Measurements from ENCODE around the gene YAE1.
"Not testable (repeated sequence)": the region's sequence is repeated elsewhere in the genome, so short reads cannot be mapped to it uniquely, and the experiment has no call there.

The YAE1 gene, protein sequence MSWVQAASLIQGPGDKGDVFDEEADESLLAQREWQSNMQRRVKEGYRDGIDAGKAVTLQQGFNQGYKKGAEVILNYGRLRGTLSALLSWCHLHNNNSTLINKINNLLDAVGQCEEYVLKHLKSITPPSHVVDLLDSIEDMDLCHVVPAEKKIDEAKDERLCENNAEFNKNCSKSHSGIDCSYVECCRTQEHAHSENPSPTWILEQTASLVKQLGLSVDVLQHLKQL

DNA sequence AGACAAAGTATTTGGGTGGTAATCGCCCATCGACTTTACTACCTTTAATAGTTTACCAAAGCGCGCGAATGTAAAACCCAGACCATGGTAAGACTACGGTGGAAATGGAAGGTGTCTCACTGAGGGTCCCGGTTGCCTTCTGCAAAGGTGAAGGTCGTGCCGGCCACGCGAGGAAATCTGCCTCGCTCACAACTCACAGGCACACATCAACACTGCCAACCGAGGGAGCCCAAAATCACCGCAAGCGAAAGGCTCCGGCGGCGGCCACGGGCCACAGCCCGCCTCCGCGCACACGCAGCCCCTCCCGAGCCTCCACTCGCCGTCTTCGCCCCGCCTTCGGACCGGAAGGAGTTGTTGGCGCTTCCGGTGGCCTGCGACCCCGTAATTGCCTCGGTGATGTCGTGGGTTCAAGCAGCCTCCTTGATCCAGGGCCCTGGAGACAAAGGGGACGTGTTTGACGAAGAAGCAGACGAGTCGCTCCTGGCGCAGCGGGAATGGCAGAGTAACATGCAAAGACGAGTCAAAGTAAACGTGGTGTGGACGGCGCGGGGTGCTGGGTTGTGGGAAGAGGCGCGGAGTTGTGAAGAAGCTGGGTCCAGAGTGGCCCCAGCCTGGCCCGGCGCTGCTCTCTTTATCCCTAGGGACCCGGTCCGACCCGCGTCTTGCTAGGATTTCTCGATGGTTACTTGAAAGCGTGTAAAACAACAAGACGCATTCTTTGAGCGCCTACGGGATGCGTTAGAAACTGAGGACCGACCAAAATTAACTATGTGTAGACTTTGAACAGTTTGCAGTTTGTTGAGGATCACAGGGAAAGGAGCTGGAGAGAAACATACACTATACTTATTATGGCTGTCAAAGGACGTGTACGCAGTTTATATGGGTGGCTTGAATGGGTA lies at the start of gene YAE1:
TSS of gene YAE1 (plus strand) at position 382 of the 899 bp plus-strand sequence. CDS start at position 397, 15 bp downstream.
- DNase-seq (ENCODE audit: low read depth in 3 of 3) = peak; percentile 58 to 69 (median 68)

DNA sequence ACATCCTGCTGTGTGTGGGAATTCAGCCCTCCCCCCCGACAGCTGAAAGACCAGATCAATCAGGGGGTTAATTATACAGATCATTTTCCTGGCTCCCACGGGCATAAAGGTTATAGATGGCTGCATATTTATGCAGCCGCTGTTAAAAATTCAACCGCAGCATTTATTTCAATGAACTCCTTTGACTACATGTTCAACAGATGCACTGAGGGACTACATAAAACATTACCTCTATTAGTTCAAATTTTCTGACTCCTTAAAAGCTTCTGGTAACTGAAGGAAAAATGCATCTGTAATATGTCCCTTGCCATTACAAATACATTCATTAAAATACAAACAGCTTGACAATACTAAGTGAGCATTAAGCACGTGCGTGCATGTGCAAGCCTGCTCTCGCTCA lies 49.7 kb upstream of the YAE1 start:
- no peak for DNase-seq (ENCODE audit: low read depth in 3 of 3)

DNA sequence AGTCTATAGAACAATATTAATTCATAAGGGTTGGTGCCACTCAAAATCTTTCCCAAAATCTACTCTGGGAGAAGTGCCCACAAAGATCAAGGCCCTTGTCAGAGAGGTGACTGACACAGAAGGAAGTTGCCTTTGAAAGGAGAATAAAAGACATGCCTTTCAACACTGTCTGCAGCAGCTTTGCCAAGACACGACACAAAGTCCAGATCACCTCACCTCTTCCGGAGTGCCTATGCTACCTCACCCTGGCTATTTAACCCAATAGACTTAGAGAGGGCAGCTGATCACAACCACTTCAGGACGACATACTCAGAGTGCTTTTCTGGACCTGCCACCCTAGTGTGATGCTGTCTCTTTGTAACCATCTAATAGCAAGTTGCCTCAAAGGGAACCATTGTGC lies 49.0 kb upstream of the YAE1 start:
- DNase-seq (ENCODE audit: low read depth in 3 of 3) = no peak

DNA sequence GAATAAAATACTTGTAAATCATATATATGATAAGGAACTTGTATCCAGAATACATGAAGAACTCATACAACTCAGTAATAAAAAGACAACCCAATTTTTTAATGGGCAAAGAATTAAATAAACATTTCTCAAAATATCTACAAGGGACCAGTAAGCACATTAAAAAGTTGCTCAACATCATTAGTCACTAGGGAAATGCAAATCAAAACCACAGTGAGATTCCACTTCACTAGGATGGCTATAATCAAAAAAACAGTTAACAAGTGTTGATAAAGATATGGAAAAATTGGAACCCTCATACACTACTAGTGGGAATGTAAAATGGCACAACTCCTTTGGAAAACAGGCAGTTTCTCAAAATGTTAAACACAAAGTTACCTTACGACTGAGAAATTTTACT lies 40.3 kb upstream of the YAE1 start:
- no peak for DNase-seq (ENCODE audit: low read depth in 3 of 3)

DNA sequence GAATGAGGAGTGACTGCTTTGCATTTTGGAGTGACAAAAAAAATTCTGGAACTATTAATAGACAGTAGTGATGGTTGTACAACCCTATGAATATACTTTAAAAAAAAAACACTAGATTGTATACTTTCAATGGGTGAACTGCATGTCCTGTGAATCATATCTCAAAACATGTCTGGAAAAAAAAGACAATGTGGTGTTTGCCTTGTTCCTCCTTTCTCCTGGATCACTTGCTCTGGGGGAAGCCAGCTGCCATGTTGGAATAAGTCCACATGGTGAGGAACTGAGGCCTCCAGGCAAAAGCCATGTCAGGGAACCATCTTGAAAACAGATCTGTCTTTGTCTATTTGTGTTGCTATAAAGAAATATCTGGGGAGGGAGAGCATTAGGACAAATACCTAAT lies 39.5 kb upstream of the YAE1 start:
- no peak for DNase-seq (ENCODE audit: low read depth in 3 of 3)

DNA sequence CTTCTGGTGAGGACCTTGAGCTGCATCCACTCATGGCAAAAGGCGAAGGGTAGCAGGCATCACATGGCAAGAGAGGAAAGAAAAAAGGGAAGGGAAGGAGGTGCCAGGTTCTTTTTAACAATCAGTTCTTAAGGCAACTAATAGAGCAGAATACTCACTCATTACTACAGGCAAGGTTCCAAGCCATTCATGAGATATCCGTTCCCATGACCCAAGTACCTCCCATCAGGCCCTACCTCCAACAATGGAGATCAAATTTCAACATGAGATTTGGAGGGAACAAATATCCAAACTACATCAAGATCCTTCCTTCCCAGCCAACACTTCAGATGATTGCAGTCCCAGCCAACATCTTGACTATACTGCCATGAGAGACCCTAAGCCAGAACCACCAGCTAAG lies 38.9 kb upstream of the YAE1 start:
- DNase-seq (ENCODE audit: low read depth in 3 of 3) = no peak

DNA sequence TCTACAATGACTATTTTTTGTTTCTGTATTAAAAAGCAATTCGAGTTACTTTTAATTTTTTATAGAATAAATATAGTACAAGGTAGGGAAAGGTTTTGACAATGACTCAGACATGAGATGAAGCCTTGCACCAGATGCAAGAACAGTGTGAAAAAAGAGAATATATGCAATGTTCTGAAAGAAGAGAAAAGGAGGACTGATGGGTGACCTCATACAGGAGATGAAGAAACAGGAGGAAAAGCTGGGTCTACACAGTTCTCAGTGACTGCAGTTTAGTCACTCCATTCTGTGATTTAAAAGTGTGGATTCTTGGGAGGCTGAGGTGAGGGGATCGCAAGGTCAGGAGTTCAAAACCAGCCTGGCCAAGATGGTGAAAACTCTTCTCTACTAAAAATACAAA lies 38.3 kb upstream of the YAE1 start:
- no peak for DNase-seq (ENCODE audit: low read depth in 3 of 3)

DNA sequence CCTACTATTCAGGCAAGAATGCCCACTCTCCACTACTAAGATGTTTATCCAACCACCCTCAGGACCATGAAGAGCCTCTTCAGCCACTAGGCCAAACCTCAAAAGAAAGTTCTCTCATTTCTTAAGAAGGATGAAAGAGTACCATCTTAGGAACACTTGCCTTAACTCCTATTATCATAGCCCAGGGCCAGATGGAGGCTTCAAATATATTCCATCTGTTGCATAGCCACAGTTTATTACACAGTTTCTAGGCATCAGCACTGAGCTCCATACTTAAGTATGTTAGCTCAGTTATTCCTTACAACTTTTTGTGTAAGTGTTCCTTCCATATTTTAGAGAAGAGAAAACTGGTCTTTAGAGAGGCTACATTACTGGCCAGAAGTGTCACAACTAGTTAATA lies 37.4 kb upstream of the YAE1 start:
- DNase-seq (ENCODE audit: low read depth in 3 of 3) = no peak

DNA sequence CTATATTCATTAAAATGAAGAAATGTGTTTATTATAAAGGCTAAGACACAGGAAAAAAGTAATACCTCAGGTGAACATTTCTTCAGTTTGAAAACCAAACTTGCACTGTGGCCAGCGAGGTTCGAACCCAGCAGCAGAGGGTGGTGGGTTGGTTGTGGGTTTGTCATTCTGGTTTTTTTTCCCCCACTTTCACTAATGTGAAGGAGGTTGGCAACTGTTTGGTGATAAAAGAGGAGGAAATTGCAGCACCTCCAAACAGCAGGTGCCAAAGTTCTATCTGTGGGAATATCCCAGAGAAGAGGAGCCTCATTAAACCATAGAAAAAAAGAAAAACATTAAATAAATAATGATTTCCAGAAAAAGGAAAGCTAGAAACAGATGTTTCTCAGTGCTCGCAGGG lies 36.6 kb upstream of the YAE1 start:
- no peak for DNase-seq (ENCODE audit: low read depth in 3 of 3)

DNA sequence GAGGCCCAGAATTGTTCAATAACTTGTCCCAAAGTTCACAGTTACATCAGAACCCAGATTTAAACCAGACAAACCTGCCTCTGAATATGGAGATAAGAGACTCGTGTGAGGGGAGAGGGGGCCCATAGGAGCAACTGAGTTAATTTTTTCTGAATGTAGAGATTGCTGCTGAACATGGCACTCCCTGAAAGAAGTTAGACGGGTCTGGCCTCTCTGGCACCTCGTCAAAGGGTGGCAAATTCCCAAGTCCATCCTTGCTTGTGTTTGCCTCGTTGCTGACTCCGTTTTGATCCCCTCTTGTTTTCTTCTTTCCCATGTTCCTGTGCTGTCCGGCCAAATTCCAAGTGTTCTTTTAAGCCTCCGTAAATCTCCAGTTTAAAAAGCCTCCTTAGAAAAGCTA lies 35.2 kb upstream of the YAE1 start:
- DNase-seq (ENCODE audit: low read depth in 3 of 3) = no peak

DNA sequence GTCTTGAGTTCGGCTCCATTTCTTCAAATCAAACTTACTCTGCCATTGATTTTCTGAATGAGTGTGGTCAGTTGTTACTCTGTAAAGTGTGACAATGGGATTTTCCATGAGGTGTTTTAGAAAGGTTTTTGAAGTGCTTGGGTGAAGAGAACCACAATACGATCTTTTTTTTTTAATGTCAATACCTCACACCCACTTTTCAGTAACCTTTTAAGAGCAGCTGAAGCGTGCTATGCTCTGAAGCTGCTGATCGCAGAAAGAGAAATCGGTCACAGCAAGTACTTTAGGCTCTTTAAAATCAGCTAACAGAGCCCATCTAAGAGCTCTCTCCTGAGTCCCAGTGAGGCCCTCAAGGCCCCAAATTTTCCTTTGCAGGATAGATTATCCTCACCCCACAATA lies 34.4 kb upstream of the YAE1 start:
- DNase-seq (ENCODE audit: low read depth in 3 of 3) = no peak

DNA sequence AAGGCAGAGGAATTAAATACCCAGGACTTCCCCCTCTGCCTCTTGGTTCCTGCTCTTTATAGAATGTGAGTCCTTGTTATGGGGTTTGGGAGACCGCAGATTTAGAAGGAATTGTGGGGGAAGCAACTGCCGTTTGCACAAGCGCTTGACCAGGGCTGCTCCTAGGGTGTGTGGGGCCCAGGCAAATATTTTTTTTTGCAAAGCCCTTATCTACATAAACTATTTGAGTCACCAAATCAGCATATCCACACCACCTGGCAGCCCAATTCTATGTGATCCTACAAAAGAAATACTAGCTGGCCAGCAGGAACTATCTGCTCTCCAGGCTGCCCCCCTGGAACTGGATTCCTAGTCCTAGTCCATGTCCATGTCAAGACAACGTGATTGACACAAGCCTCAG lies 33.4 kb upstream of the YAE1 start:
- DNase-seq (ENCODE audit: low read depth in 3 of 3) = no peak

DNA sequence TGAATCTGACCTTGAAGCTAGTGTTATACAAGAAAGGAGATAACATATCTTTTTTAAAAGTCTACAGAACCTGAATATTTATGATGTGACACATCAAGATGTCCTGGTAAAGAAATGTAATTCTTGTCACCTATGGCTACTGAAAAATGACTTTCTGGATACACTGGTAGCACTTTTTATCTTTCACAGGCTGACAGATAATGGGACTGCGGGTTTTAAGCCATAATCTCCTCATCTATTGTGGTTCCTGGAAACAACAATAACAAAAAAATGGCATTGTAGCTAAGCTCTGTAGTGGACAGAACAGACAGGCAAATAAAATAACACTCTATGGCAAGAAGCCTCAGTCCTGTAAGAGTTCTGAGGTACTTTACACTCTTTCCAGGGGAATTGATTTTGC lies 31.6 kb upstream of the YAE1 start:
- DNase-seq (ENCODE audit: low read depth in 3 of 3) = no peak

DNA sequence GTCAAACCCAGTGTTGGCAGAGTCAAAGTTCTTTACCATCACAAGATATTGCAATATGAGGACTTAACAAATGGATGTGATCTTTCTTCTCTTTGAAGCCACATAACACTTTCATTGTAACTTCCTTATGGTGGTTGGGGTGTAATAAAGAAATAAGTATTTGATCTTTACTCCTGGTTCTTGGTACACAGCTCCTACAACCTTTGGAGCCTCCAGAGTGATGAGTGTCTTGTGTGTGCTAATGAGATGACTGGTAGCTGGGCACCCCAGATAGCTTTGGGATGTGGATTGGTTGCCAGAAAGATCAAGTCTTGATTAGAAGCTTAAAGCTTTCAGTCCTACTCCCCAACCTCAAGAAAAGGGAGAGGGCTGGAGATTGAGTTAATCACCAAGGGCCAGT lies 31.1 kb upstream of the YAE1 start:
- no peak for DNase-seq (ENCODE audit: low read depth in 3 of 3)

DNA sequence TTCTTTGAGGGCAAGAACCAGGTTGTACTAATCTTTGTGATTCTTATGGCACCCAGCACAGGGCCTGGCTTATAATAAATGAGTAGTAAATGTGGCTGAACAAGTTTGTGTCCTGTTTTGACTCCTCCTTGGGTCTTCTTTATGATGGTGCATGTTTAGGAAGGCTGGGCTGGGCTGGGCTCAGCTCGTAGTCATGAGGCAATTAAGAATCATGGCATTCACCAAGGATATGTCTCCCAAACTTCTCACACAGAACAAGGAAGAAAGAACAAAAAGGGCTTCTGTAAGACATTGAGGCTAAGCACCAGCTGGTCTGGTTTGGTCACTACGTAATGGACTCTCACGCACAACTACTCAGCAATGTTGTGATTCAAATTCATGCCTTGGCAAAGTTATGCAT lies 30.5 kb upstream of the YAE1 start:
- no peak for DNase-seq (ENCODE audit: low read depth in 3 of 3)

DNA sequence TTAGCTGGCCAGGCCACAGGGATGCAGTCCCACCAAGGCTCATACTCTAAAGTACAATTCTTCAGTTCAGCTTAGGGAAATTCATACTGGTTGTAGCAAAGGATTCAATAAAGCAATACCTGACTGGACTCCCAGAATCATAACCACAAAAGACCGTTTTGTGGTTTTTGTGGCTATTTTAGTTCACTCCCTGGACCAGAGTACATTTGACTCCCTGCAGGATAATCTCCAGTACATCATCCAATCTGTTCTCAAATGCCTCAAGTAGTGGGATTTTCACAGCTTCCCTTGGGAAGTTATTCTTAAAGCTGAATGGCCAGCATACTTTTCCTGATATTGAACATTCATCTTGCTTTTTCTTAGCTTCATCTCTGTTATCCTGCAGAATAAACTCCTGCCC lies 29.3 kb upstream of the YAE1 start:
- no peak for DNase-seq (ENCODE audit: low read depth in 3 of 3)

DNA sequence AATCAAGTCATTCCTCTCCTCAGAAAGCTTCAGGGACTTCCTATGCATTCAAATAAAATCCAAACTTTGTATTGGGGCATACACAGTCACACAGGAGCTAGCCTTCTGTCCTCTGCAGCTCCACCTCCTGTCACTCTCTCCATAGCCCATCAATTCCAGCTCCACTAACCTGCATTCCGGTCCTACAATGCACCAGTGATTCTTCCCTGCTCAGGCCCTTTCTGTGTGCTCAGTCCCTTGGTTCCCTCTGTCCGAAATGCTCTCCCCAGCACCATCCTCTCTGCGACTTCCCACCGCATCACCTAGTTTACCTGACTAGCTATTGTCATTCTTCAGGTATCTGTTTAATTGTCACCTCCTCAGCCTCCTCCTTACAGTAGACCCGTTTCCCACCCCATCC lies 26.4 kb upstream of the YAE1 start:
- DNase-seq (ENCODE audit: low read depth in 3 of 3) = no peak

DNA sequence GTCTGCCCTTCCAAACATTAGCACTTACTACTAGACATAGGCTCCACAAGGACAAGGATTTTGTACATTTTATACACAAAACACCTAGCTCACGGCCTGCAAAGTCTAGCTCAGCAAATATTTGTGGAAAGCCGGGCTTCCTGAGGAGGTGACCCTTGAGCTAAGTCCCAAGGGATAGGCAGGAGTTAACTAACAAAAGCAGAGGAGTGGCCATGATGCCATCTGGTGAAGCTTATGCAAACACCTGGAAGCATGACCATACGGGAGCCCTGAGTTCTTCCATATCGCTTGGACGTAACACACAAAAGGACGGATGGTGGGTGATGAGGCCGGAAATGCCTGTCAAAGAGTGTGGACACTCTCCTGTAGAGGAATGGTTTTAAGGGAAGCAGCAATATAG lies 25.9 kb upstream of the YAE1 start:
- no peak for DNase-seq (ENCODE audit: low read depth in 3 of 3)

DNA sequence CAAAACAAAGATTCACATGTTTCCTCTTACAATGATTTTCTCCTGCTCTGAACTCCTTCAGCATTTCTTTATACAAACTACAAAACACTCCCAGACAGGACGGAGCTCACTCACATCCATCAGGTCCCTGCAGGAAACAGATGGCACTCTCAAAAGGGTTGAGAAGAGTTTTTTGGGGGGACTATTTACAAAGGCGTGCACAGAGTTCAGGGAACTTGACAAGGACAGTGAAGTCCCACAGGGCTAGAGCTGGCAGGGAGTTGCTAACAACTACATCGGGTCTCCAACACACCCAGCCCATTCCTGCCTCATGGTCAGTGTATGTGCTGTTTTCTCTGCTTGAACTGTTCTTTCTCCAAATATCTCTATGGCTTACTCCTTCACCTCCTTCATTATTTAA lies 24.7 kb upstream of the YAE1 start:
- DNase-seq (ENCODE audit: low read depth in 3 of 3) = no peak

DNA sequence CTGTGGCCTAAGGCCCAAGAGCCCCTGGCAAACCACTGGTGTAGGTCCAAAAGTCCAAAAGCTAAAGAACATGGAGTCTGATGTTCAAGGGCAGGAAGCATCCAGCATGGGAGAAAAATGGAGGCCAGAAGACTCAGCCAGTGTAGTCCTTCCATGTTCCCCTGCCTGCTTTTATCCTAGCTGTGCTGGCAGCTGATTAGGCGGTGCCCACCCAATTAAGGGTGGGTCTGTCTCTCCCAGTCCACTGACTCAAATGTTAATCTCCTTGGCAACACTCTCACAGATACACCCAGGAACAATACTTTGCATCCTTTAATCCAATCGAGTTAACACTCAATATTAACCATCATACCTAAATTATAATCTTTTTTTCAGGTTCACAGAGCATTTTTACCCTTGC lies 21.4 kb upstream of the YAE1 start:
- DNase-seq (ENCODE audit: low read depth in 3 of 3) = not testable (repeated sequence)

DNA sequence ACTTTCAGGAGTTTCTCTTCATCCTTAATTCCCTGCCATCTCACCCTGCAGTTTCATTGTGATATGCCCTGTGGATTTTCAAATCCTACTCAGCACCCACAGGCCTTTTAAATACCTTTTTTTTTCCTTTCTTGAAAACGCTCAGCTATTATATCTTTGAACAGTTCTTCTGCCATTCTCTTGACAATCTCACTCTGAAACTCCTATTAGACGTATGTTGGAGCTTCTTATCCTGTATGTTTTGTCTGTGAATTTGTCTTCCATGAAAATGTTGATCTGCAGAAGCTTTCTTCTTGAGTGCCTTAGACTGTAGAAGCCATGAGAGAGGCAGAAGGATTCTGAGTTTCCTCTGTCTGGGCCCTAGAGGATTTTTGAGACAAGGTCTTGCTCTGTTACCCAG lies 18.9 kb upstream of the YAE1 start:
- DNase-seq (ENCODE audit: low read depth in 3 of 3) = no peak

DNA sequence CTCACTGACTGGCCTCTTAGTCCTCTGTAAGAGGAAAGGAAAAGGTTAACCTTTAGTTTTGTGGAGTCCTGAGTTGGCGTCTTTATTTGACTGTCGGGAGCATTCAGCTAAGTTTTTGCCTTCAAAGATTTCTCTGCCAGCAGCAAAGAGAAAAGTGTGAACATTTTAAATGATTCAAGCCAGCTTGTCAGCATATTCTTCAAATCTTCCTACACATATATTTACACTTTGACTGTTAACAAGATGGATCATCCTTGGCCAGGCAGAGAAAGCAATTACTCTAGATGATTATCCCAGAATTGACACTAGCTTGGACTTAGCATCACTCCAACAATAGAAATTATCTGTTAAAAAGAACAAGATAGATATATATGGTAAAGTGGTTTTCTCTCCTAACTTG lies 15.8 kb upstream of the YAE1 start:
- DNase-seq (ENCODE audit: low read depth in 3 of 3) = no peak

DNA sequence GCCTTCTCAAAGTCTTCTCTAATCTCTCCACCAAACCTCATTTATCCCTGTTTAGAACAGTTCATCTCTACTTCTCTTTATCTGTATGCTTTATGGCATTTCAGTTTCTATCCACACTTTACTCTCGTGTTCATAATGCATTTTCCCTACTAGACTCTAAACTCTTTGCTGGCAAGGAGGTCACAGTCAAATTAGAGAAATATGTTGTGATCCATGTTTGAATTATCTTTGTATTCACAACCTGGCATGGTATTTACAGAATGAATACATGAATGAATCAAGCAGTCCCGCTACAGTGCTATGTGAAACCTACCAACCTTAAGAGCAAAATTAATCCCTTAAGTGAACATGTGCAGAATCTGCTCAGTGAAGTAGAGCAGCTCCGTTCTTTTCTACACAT lies 12.8 kb upstream of the YAE1 start:
- DNase-seq (ENCODE audit: low read depth in 3 of 3) = no peak
